K562 (cell line): ENCODE data around the gene TMEM217. TPM values are rescaled to one million over a fixed set of nuclear protein-coding genes. Genes with fewer than 3 reads are reported as not detected.

Source experiments
- CBFA2T2 ChIP-seq: fragments of 450-650 bp; conservative IDR thresholded peaks from 2 replicates; pipeline ENCODE4 v1.6.1; 2017; ENCODE audit warnings: mild to moderate bottlenecking
- CHCHD3 ChIP-seq: fragments of 250-450 bp; sonication (Bioruptor Pico); IDR thresholded peaks from 2 replicates; pipeline ENCODE4 v2.1.2; 2022; ENCODE audit warnings: mild to moderate bottlenecking
- E2F3 ChIP-seq: fragments of 250-450 bp; sonication (Bioruptor Pico); IDR thresholded peaks from 2 replicates; pipeline ENCODE4 v1.4.0; 2020; ENCODE audit warnings: mild to moderate bottlenecking
- ETV6 ChIP-seq, 3 experiments: fragments of 150-350 bp in 1 of 3; sonication (generic) in 1 of 3; formaldehyde crosslinking in 1 of 3; IDR thresholded peaks; 2 replicates each; pipeline versions ENCODE4 v1.6.1 to v1.8.0; 2014 to 2022; ENCODE audit warnings: borderline replicate concordance in 2 of 3, low read depth in 2 of 3, antibody characterized with exemption in 1 of 3, low read length in 1 of 3, mild to moderate bottlenecking in 1 of 3, missing genetic modification reagents in 1 of 3
- JUN ChIP-seq, 2 experiments: sonication (generic) in 1 of 2; formaldehyde crosslinking in 1 of 2; IDR thresholded peaks; 2 replicates each; pipeline versions ENCODE4 v1.6.1 to v1.8.0; 2012 to 2022; ENCODE audit warnings: borderline replicate concordance in 2 of 2, mild to moderate bottlenecking in 2 of 2, improper control_type of control experiment in 1 of 2, low read depth in 1 of 2, low read length in 1 of 2, missing genetic modification reagents in 1 of 2
- KLF6 ChIP-seq: fragments of 250-450 bp; sonication (Bioruptor Pico); IDR thresholded peaks from 2 replicates; pipeline ENCODE4 v1.4.0; 2020; ENCODE audit warnings: mild to moderate bottlenecking, moderate library complexity, borderline replicate concordance
- NCOA2 ChIP-seq, 2 experiments: fragments of 450-650 bp; IDR thresholded peaks; 2 replicates each; pipeline ENCODE4 v1.6.1; 2018; ENCODE audit warnings: mild to moderate bottlenecking in 2 of 2, moderate library complexity in 1 of 2; ENCODE audit not compliant: partially characterized antibody in 2 of 2
- POLR2G ChIP-seq: fragments of 200-400 bp; formaldehyde crosslinking; IDR thresholded peaks from 2 replicates; pipeline ENCODE4 v1.6.1; 2017; ENCODE audit warnings: low read depth, mild to moderate bottlenecking, antibody characterized with exemption, low read length, moderate library complexity
- RNF2 ChIP-seq: sonication (generic); IDR thresholded peaks from 2 replicates; pipeline ENCODE4 v1.6.1; 2016
- SIRT6 ChIP-seq: IDR thresholded peaks from one replicate; pipeline ENCODE4 v1.6.1; 2012; ENCODE audit warnings: low read depth, mild to moderate bottlenecking, control low read depth, inconsistent platforms, low read length, moderate library complexity
- SNRNP70 ChIP-seq: fragments of 200-400 bp; formaldehyde crosslinking; optimal IDR thresholded peaks from 2 replicates; pipeline ENCODE3; 2017; ENCODE audit warnings: low read depth, low read length
- SPI1 ChIP-seq: IDR thresholded peaks from 2 replicates; pipeline ENCODE4 v1.6.1; 2011; ENCODE audit warnings: low read depth, low read length, control low read depth, borderline replicate concordance
- SRF ChIP-seq, 2 experiments: fragments of 250-450, 450-650 bp in 1 of 2; sonication (Bioruptor Pico) in 1 of 2; sonication (generic) in 1 of 2; formaldehyde crosslinking; IDR thresholded peaks; 2 replicates each; pipeline versions ENCODE4 v1.5.0 to v1.5.1; 2020 to 2022; ENCODE audit warnings: mild to moderate bottlenecking in 1 of 2, missing genetic modification reagents in 1 of 2
- TAL1 ChIP-seq: fragments of 450-650 bp; IDR thresholded peaks from 2 replicates; pipeline ENCODE4 v1.6.1; 2016; ENCODE audit warnings: mild to moderate bottlenecking
- ZBTB17 ChIP-seq: fragments of 450-650 bp; formaldehyde crosslinking; IDR thresholded peaks from 2 replicates; pipeline ENCODE4 v1.4.0; 2020; ENCODE audit warnings: mild to moderate bottlenecking
- ZFP36 ChIP-seq: fragments of 150-350 bp; IDR thresholded peaks from 2 replicates; pipeline ENCODE4 v1.6.1; 2018; ENCODE audit warnings: low read length, low read depth; ENCODE audit not compliant: partially characterized antibody
- ZNF146 ChIP-seq: IDR thresholded peaks from one replicate; pipeline ENCODE4 v1.6.1; 2018; ENCODE audit warnings: missing compliant biosample characterization; ENCODE audit not compliant: unreplicated experiment
- ZNF766 ChIP-seq: fragments of 200-800 bp; sonication (Bioruptor generic); conservative IDR thresholded peaks from 2 replicates; pipeline ENCODE4 v1.6.1; 2016; ENCODE audit warnings: missing genetic modification characterization, missing compliant biosample characterization
- polyA plus RNA-seq, 8 experiments: library from polyadenylated mRNA; depleted of rRNA in 4 of 8; stranded (reverse) in 5 of 8; unstranded in 3 of 8; fragments of >200 nt; fragmentation: Nextera tagmentation in 2 of 8; fragmentation: Illumina TruSeq in 1 of 8; extraction: Ambion mirVana in 2 of 8; extraction: Trizol in 1 of 8; gene quantifications; 2 replicates each; pipeline versions ENCODE4 v1.2.1 to v1.2.3, GENCODE V29; 2011 to 2014; ENCODE audit warnings: inconsistent platforms in 1 of 8, missing spikeins in 1 of 8
- total RNA-seq, 7 experiments: library from RNA; depleted of rRNA in 6 of 7; stranded (reverse); fragments of >200 nt in 6 of 7; fragmentation: Illumina TruSeq in 2 of 7; extraction: Trizol in 2 of 7; gene quantifications; 2 replicates each; pipeline versions ENCODE4 v1.2.1 to v1.2.3, GENCODE V29; 2011 to 2021; ENCODE audit warnings: low replicate concordance in 1 of 7
- TF ChIP-seq, protein P1 (sequence below), 2 experiments: IDR thresholded peaks in 1 of 2; conservative IDR thresholded peaks in 1 of 2; 2 replicates each; pipeline ENCODE4 v1.6.1; 2016; ENCODE audit warnings: low read depth in 2 of 2, mild to moderate bottlenecking in 1 of 2, missing compliant biosample characterization in 1 of 2, missing genetic modification characterization in 1 of 2, moderate library complexity in 1 of 2
- TF ChIP-seq, protein P2 (sequence below): IDR thresholded peaks from 3 replicates; pipeline ENCODE4 v1.6.1; 2011; ENCODE audit warnings: borderline replicate concordance, mild to moderate bottlenecking; ENCODE audit not compliant: insufficient read length, insufficient read depth
- TF ChIP-seq, protein P3 (sequence below), 2 experiments: fragments of 250-450 bp in 1 of 2; fragments of 450-650 bp in 1 of 2; sonication (Bioruptor Pico) in 1 of 2; IDR thresholded peaks; 2 replicates each; pipeline versions ENCODE4 v1.6.1 to v1.8.0; 2016 to 2021; ENCODE audit warnings: mild to moderate bottlenecking in 2 of 2, moderate library complexity in 2 of 2, missing compliant biosample characterization in 1 of 2, missing genetic modification characterization in 1 of 2

The TMEM217 gene
- total and polyA plus RNA-seq, 9 of the 15 experiments (the other 6 are each of a cell fraction or from before 2014, with no cell fraction given), result 1.3 to 8.0 (median 1.9) TPM

DNA sequence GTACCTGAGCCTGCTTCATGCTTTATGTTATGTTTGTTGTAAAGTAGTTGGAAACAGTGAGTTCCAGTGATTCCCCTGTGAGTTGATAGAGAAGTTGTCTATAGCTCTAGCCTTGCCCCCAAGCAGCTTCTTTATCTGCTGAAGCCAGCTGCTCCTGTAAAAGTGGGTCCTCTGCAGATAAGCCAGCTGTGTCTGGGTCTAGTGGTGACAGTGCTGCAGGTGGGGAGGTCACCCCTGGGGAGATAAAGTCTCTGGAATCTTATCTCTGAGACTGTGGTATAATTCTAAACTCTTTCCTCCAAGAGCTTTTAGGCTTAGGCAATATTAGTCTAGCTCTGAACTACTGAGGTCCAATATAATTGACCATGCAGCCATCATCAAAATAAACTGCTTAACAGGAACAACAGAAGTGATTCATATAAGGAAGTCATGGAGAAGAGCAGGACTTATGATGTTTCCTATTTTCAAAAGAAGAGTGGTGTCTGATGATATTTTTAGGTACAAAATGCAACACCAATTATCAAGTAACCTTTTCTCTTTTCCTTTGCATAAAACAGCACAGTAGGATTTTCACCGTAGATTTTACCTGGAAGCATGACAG lies 44.2 kb upstream of the TMEM217 start (continued):
- TF ChIP-seq NCOA2 (IDR thresholded peaks at IDR 0.05; ENCODE audit: partially characterized antibody in 2 of 2) (peak; percentile 78 to 79), KLF6 (CRISPR knock-in tag) (peak; percentile 97), JUN (IDR thresholded peaks at IDR 0.05; ENCODE audit: borderline replicate concordance, low read depth, low read length) (peak; percentile 79; the same call in 1 of the 2 replicates), JUN (CRISPR knock-in tag; IDR thresholded peaks at IDR 0.05; ENCODE audit: borderline replicate concordance) (no peak), ZNF766 (CRISPR knock-in tag) (peak; percentile 99), SPI1 (no peak), ZBTB17 (peak; percentile 90), ZFP36 (peak; percentile 35), E2F3 (CRISPR knock-in tag) (peak; percentile 79; the same call in 1 of the 2 replicates), TAL1 (peak; percentile 100), ETV6 (IDR thresholded peaks at IDR 0.05; ENCODE audit: borderline replicate concordance in 1 of 2, low read depth in 2 of 2, low read length in 1 of 2) (peak in 1 of 2 experiments; percentile 93; a peak in 1 of 4 replicates), ETV6 (CRISPR knock-in tag; IDR thresholded peaks at IDR 0.05; ENCODE audit: borderline replicate concordance) (no peak), SNRNP70 (no peak), POLR2G (no peak), CHCHD3 (CRISPR knock-in tag) (no peak), SIRT6 (no peak), ZNF146 (CRISPR knock-in tag) (no peak), SRF (CRISPR knock-in tag; IDR thresholded peaks at IDR 0.05) (no peak), CBFA2T2 (peak; percentile 100), RNF2 (peak; percentile 89)
- TF ChIP-seq, protein P1, sequence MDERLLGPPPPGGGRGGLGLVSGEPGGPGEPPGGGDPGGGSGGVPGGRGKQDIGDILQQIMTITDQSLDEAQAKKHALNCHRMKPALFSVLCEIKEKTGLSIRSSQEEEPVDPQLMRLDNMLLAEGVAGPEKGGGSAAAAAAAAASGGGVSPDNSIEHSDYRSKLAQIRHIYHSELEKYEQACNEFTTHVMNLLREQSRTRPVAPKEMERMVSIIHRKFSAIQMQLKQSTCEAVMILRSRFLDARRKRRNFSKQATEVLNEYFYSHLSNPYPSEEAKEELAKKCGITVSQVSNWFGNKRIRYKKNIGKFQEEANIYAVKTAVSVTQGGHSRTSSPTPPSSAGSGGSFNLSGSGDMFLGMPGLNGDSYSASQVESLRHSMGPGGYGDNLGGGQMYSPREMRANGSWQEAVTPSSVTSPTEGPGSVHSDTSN (CRISPR knock-in tag; IDR thresholded peaks at IDR 0.05; ENCODE audit: low read depth), result no peak
- TF ChIP-seq, protein P1 (tag; conservative IDR thresholded peaks at IDR 0.05; ENCODE audit: low read depth), result peak; percentile 73; the same call in 1 of the 2 replicates
- TF ChIP-seq, protein P2, sequence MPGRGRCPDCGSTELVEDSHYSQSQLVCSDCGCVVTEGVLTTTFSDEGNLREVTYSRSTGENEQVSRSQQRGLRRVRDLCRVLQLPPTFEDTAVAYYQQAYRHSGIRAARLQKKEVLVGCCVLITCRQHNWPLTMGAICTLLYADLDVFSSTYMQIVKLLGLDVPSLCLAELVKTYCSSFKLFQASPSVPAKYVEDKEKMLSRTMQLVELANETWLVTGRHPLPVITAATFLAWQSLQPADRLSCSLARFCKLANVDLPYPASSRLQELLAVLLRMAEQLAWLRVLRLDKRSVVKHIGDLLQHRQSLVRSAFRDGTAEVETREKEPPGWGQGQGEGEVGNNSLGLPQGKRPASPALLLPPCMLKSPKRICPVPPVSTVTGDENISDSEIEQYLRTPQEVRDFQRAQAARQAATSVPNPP, result no peak
- TF ChIP-seq, protein P3, sequence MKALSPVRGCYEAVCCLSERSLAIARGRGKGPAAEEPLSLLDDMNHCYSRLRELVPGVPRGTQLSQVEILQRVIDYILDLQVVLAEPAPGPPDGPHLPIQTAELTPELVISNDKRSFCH (CRISPR knock-in tag; IDR thresholded peaks at IDR 0.05), result no peak
- TF ChIP-seq, protein P3 (tag; IDR thresholded peaks at IDR 0.05), result peak; percentile 96
